Measurements from ENCODE around the gene CEP250.
A peak's percentile ranks its signal among the peaks of the same experiment; 100 is the strongest.
"Not testable (repeated sequence)": the region's sequence is repeated elsewhere in the genome, so short reads cannot be mapped to it uniquely, and the experiment has no call there.

Gene CEP250

GRCh38 chr20:35541118-35541782, 85.9 kb downstream of the CEP250 start:
- no peak for DNase-seq

- peak; percentile 93 to 94 for DNase-seq
Measured at GRCh38 chr20:35541783-35542662, 86.6 kb downstream of the CEP250 start, which contains the start of gene ERGIC3. Gene ERGIC3 (plus strand): TSS chr20:35542078. CDS start chr20:35542098, 20 bp downstream.

- DNase-seq = no peak
Measured at GRCh38 chr20:35542990-35543389, 87.6 kb downstream of the CEP250 start.

DNA sequence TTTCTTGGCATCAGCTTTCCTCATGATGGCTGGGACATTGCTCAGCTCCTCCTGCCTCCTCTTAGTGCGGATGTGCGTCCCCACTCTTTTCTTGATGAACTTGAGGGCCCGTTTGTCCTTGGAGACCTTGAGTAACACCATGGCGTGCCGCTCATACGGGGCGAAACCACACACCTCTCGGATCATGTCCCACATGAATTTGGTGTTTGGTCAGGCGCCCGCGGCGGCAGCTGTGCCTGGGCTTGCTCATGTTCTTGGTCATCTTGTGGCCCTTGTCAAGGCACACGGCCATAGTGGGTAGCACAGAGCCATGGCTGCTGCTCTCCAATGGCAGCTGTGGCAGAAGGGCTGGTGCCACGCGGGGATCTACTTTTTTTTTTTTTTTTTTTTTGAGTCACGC, 89.0 kb downstream of the CEP250 start:
- no peak for DNase-seq

GRCh38 chr20:35544941-35545340, 89.5 kb downstream of the CEP250 start:
- not testable (repeated sequence) for DNase-seq

DNA sequence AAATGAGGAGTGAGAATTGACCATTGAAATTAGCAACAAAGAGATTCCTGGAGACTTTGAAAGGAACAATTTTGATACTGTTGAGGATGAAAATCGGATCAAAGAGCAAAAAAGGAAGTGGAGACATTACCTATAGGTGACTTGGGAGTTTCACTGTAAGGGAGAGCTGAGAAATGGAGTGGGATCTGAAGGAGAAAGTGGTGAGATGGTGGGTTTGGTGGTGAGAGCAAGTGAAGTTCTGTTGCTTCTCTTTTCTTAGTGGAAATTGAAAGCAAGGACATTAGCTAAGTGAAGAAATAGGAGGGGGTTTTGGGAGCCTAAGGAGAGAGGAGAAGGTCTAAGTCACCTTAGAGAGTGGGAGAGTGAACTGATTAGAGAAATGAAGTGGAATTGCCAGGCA, 90.7 kb downstream of the CEP250 start:
- DNase-seq = no peak

- no peak for DNase-seq
Measured at GRCh38 chr20:35547329-35547728, 91.9 kb downstream of the CEP250 start.

GRCh38 chr20:35551503-35551902, 96.1 kb downstream of the CEP250 start:
- no peak for DNase-seq

- DNase-seq = no peak
Measured at GRCh38 chr20:35552914-35553313, 97.5 kb downstream of the CEP250 start.

GRCh38 chr20:35555461-35555860, 100.1 kb downstream of the CEP250 start:
- DNase-seq = not testable (repeated sequence)

GRCh38 chr20:35555951-35556645, 100.7 kb downstream of the CEP250 start:
- DNase-seq = no peak

- no peak for DNase-seq
Measured at GRCh38 chr20:35556871-35557270, 101.5 kb downstream of the CEP250 start.

- no peak for DNase-seq
Measured at GRCh38 chr20:35558451-35558850, 103.1 kb downstream of the CEP250 start.

GRCh38 chr20:35559042-35559693, 103.8 kb downstream of the CEP250 start:
- no peak for DNase-seq

DNA sequence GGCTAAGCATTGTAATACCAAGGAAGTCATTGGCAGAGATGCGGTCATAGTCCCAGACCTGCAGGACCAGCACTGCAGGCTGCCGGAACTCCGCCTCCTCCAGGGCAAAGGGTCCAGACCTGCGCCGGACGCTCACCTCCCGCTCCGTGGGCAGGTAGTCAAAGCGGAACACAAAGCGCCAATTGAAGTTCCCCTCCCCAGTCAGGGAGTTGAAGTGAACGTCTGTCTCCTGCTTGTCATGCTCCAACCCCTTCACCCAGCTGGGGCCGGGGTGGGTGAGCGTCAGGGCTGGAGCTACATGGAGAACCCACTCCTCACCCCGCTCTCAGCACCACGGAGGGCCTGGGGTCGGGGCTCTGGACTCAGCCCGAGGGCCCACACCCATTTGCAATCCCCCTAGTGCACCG, 104.7 kb downstream of the CEP250 start:
- DNase-seq = no peak

- no peak for DNase-seq
Measured at GRCh38 chr20:35560541-35560940, 105.1 kb downstream of the CEP250 start.

DNA sequence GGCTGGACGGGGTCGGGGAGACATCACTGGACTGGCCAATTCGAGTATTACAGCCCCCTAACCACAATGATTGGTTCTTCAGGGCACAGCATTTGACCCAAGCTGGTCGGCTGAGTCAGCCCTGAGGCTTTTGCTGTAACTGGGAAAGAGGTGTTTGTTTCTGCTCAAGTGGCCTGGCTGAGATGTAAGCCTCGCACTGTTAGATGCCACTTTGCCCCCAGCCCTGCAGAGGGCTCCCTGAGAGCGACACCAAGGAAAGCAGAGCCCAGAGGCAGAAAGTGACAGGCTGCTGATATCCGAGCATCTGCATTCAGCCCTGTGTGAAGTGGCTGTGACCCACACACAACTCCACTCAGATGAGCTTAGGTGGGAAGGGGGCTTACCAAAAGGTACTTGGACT, 105.9 kb downstream of the CEP250 start:
- no peak for DNase-seq

DNA sequence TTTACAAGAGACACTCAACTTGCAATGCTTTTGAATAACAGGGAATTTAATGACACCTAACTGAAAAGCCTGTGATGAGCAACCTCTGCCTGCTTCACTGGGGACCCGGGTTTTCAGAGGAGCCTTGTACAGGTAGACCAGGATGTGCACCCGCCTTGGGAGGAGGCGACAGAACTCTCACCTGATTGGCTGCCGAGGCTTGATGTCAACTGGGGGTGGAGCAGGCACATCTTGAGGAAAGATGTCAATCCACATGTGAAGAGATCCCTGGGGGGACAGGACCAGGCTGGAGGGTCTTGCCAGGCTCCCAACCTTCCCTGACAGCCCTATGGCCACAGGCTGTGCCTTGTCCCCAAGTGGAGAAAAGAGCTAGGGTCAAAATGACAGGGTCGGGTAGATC, 106.3 kb downstream of the CEP250 start:
- no peak for DNase-seq

GRCh38 chr20:35562541-35563110, 107.2 kb downstream of the CEP250 start:
- no peak for DNase-seq

GRCh38 chr20:35563834-35564233, 108.4 kb downstream of the CEP250 start:
- no peak for DNase-seq

- no peak for DNase-seq
Measured at GRCh38 chr20:35564905-35565304, 109.5 kb downstream of the CEP250 start.

DNA sequence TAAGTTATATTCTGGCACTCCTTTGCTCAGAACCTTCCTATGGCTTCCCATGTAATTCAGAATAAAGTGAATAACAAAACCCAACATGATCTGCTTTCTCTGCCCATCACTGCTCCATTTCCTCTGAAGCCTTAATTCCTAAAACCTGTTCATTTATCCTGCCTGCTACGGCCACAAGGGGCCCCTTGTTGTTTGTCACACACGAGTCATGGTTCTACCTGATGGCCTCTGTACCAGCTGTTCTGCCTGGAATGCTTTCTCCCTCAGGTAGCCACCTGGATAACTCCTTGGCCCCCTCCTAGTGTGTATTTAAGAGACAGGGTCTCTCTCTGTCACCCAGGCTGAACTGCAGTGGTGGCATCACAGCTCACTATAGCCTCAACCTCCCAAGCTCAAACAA, 113.2 kb downstream of the CEP250 start:
- DNase-seq = no peak
